Activated T-cell treated with anti-CD3 and anti-CD28 coated beads, Interleukin-2, amount 50 U/mL, for 72 hours (primary cell): ENCODE data around the gene ADGRL2. TPM values are rescaled to one million over a fixed set of nuclear protein-coding genes. Genes with fewer than 3 reads are reported as not detected.

Experiments
- ATAC-seq, 2 donors: fragments of 150-1000 bp; cut with Tn5 transposase; replicated peaks in 1 of 2; 2 replicates each; pipeline ENCODE4 v1.10.0; 2021; ENCODE audit warnings: moderate library complexity in 2 of 2, mild to moderate bottlenecking in 1 of 2
- DNase-seq, 2 donors: peaks; one replicate each; pipeline ENCODE4 v3.0.0; 2021 to 2022; ENCODE audit warnings: mixed read lengths in 1 of 2
- H3K27ac Mint-ChIP-seq: one replicate; pipeline ENCODE4 v1.8.0; 2022; ENCODE audit warnings: mild to moderate bottlenecking, moderate library complexity, mixed read lengths
- H3K27me3 Mint-ChIP-seq: one replicate; pipeline ENCODE4 v1.8.0; 2022; ENCODE audit warnings: low read depth, mixed read lengths
- H3K36me3 Mint-ChIP-seq, 2 donors: one replicate each; pipeline ENCODE4 v1.8.0; 2022; ENCODE audit warnings: mixed read lengths in 2 of 2, mild to moderate bottlenecking in 1 of 2; ENCODE audit not compliant: insufficient read depth in 2 of 2
- H3K4me1 Mint-ChIP-seq: one replicate; pipeline ENCODE4 v1.8.0; 2022; ENCODE audit warnings: low read depth, mixed read lengths
- H3K4me3 Mint-ChIP-seq, 2 donors: one replicate each; pipeline ENCODE4 v1.8.0; 2022; ENCODE audit warnings: mild to moderate bottlenecking in 2 of 2, mixed read lengths in 2 of 2, moderate library complexity in 2 of 2
- H3K9me3 Mint-ChIP-seq, 2 donors: one replicate each; pipeline ENCODE4 v1.8.0; 2022; ENCODE audit warnings: mixed read lengths in 2 of 2
- total RNA-seq, 2 donors: library from RNA; stranded (reverse); gene quantifications; one replicate each; pipeline ENCODE4 v1.2.3, GENCODE V29; 2022

ADGRL2 gene
- total RNA-seq, 2 donors from 2014 or later: not detected

GRCh38 chr1:81954534-81955020 lies 153.8 kb downstream of the ADGRL2 start:
- no peaks in the 10 kb centered on the region for H3K9me3 Mint-ChIP-seq
- ATAC-seq: no peak
- no peaks in the 10 kb centered on the region for H3K27me3 Mint-ChIP-seq
- no peaks in the 10 kb centered on the region for H3K4me1 Mint-ChIP-seq
- H3K36me3 Mint-ChIP-seq: no peaks in the 10 kb centered on the region
- DNase-seq: no peak
- H3K27ac Mint-ChIP-seq: no peak overlapping the region
- no peak overlapping the region for H3K4me3 Mint-ChIP-seq

GRCh38 chr1:81967951-81968350 lies 167.2 kb downstream of the ADGRL2 start:
- Mint-ChIP-seq H3K9me3 (no peaks in the 10 kb centered on the region), H3K27ac (no peak overlapping the region), H3K27me3 (no peaks in the 10 kb centered on the region), H3K4me1 (no peaks in the 10 kb centered on the region), H3K4me3 (no peak overlapping the region), H3K36me3 (peaks cover 0 to 2% of the 10 kb centered on the region in 2 donors)
- no peak for ATAC-seq
- DNase-seq: no peak

DNA sequence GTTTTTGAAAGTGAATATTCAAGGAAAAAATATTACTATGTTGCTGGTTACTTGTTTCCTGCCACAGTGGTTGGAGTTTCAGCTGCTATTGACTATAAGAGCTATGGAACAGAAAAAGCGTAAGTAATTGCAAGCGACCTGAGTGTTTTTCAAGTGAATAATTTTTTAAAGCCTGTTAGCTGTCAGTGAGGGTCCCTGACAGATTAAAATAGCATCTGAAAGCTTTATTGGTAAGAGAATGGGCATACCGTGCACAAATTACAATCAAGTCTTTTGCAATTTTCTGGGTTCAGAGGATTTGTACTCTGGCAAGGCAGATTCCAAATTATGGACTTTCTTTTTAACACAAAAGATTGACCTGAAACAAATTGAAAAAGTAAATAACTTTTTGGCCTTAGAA lies 169.7 kb downstream of the ADGRL2 start:
- no peak overlapping the region for H3K27ac Mint-ChIP-seq
- no peak overlapping the region for H3K4me3 Mint-ChIP-seq
- no peaks in the 10 kb centered on the region for H3K27me3 Mint-ChIP-seq
- H3K4me1 Mint-ChIP-seq: no peaks in the 10 kb centered on the region
- H3K36me3 Mint-ChIP-seq: peaks cover 0 to 2% of the 10 kb centered on the region in 2 donors
- no peaks in the 10 kb centered on the region for H3K9me3 Mint-ChIP-seq
- ATAC-seq (no peak), DNase-seq (no peak)

- Mint-ChIP-seq H3K27ac (no peak overlapping the region), H3K9me3 (no peaks in the 10 kb centered on the region), H3K4me3 (no peak overlapping the region), H3K4me1 (no peaks in the 10 kb centered on the region), H3K36me3 (no peaks in the 10 kb centered on the region), H3K27me3 (no peaks in the 10 kb centered on the region)
- no peak for ATAC-seq
- no peak for DNase-seq
Observed at GRCh38 chr1:81974222-81974841, 173.6 kb downstream of the ADGRL2 start.

- ATAC-seq (no peak), DNase-seq (no peak)
- Mint-ChIP-seq H3K36me3 (no peaks in the 10 kb centered on the region), H3K9me3 (no peaks in the 10 kb centered on the region), H3K27ac (no peak overlapping the region), H3K4me1 (no peaks in the 10 kb centered on the region), H3K27me3 (no peaks in the 10 kb centered on the region), H3K4me3 (no peak overlapping the region)
Observed at GRCh38 chr1:81974883-81975555, 174.3 kb downstream of the ADGRL2 start.

DNA sequence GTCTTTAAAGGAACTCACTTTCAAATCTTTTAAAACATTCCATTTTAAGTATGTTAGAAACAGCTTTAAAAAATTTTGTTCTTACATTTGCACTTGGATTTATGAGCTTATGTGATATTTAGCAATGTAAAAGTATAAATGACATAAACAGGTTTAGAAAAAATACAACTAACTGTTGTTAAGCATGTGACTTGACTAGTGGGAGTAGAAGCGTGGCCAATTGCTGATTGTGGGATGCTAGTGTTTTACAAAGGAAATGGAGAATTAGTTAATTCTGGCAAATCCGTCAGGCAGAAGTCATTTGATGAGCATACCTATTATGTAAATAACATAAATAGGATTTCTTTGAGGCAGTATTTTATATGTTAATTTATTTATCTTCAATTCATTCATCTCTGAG lies 175.8 kb downstream of the ADGRL2 start:
- Mint-ChIP-seq H3K9me3 (no peaks in the 10 kb centered on the region), H3K27me3 (no peaks in the 10 kb centered on the region), H3K27ac (no peak overlapping the region), H3K36me3 (no peaks in the 10 kb centered on the region), H3K4me1 (no peaks in the 10 kb centered on the region), H3K4me3 (no peak overlapping the region)
- ATAC-seq: no peak
- no peak for DNase-seq

DNA sequence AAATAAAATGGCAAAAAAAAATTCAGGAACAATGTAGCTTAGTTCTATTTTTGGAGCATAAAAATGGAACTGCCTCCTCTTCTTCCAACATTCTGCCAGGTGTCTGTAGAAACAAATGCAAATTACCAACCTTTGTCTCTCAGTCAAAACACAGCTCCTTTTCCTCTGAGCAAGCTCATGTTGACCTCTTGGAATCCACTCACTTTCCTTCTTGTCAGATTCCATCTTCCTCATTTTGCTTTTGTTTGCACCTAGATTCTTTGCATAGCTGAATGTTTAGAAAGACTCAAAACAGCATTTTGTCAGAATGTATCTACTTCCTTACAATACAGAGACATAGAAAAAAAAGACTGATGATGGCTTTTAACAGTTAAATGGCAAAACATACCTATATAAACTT lies 178.2 kb downstream of the ADGRL2 start:
- H3K4me1 Mint-ChIP-seq: no peaks in the 10 kb centered on the region
- no peaks in the 10 kb centered on the region for H3K36me3 Mint-ChIP-seq
- DNase-seq: no peak
- ATAC-seq: no peak
- H3K27ac Mint-ChIP-seq: no peak overlapping the region
- H3K9me3 Mint-ChIP-seq: no peaks in the 10 kb centered on the region
- H3K27me3 Mint-ChIP-seq: no peaks in the 10 kb centered on the region
- H3K4me3 Mint-ChIP-seq: no peak overlapping the region

GRCh38 chr1:81982523-81982922 lies 181.8 kb downstream of the ADGRL2 start:
- Mint-ChIP-seq H3K9me3 (no peaks in the 10 kb centered on the region), H3K27me3 (no peaks in the 10 kb centered on the region), H3K4me1 (no peaks in the 10 kb centered on the region), H3K27ac (no peak overlapping the region), H3K36me3 (no peaks in the 10 kb centered on the region), H3K4me3 (no peak overlapping the region)
- no peak for ATAC-seq
- DNase-seq: no peak

DNA sequence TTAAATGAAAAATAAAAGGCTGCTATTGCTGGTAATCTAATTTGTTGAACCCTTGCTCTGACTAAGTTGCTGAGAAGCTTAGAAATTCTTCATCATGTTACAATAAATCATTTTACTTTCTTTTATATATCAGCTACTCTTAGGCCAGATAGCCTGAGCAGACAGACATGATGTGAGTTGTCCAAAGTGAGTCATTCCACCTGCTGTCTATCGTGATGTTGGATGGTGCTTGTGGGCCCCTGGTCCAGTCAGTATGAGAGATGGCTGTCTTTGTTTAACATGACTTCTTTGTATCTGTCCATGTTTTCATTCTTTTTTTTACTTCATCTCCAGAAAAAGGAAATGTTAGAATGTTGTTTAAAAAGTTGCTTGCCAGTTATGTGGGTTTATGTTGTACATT lies 188.8 kb downstream of the ADGRL2 start:
- H3K36me3 Mint-ChIP-seq: no peaks in the 10 kb centered on the region
- DNase-seq (no peak), ATAC-seq (no peak)
- H3K27me3 Mint-ChIP-seq: no peaks in the 10 kb centered on the region
- H3K9me3 Mint-ChIP-seq: no peaks in the 10 kb centered on the region
- H3K4me3 Mint-ChIP-seq: no peak overlapping the region
- H3K4me1 Mint-ChIP-seq: no peaks in the 10 kb centered on the region
- H3K27ac Mint-ChIP-seq: no peak overlapping the region

- Mint-ChIP-seq H3K36me3 (no peaks in the 10 kb centered on the region), H3K4me1 (no peaks in the 10 kb centered on the region), H3K27ac (no peak overlapping the region), H3K4me3 (no peak overlapping the region), H3K27me3 (no peaks in the 10 kb centered on the region), H3K9me3 (no peaks in the 10 kb centered on the region)
- no peak for DNase-seq
- no peak for ATAC-seq
Observed at GRCh38 chr1:81990241-81990640, 189.5 kb downstream of the ADGRL2 start.

- Mint-ChIP-seq H3K9me3 (no peaks in the 10 kb centered on the region), H3K27ac (no peak overlapping the region)
Observed at GRCh38 chr1:81998165-81998564, 197.4 kb downstream of the ADGRL2 start.

DNA sequence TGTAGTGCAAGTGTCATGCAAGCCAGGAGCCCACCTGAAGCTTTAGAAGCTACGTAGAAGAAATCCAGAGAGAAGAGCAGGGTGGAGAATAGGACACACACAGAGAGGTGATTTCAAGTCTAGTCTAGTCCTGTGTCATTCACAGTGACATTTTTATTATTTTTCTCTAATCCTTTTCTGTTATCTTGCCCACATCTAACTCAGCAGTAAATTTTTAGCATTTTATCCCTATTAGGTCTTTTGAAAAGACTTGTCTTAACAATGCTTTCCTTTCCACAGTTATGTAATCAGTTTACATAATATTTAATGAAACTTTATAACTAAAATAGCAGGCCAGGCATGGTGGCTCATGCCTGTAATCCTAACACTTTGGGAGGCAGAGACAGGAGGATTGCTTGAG lies 198.6 kb downstream of the ADGRL2 start:
- no peaks in the 10 kb centered on the region for H3K4me1 Mint-ChIP-seq
- no peak overlapping the region for H3K27ac Mint-ChIP-seq
- H3K27me3 Mint-ChIP-seq: no peaks in the 10 kb centered on the region
- H3K36me3 Mint-ChIP-seq: no peaks in the 10 kb centered on the region
- H3K4me3 Mint-ChIP-seq: no peak overlapping the region
- no peaks in the 10 kb centered on the region for H3K9me3 Mint-ChIP-seq
- ATAC-seq (no peak), DNase-seq (no peak)

More at GRCh38 chr1:81998165-81998564, 197.4 kb downstream of the ADGRL2 start:
- DNase-seq: no peak
- Mint-ChIP-seq H3K4me3 (no peak overlapping the region), H3K4me1 (no peaks in the 10 kb centered on the region), H3K27me3 (no peaks in the 10 kb centered on the region), H3K36me3 (no peaks in the 10 kb centered on the region)
- ATAC-seq: no peak

- Mint-ChIP-seq H3K27me3 (no peaks in the 10 kb centered on the region), H3K4me1 (no peaks in the 10 kb centered on the region), H3K4me3 (no peak overlapping the region), H3K9me3 (no peaks in the 10 kb centered on the region), H3K36me3 (no peaks in the 10 kb centered on the region), H3K27ac (no peak overlapping the region)
- ATAC-seq: no peak
- DNase-seq: no peak
Observed at GRCh38 chr1:82000221-82000620, 199.5 kb downstream of the ADGRL2 start.

DNA sequence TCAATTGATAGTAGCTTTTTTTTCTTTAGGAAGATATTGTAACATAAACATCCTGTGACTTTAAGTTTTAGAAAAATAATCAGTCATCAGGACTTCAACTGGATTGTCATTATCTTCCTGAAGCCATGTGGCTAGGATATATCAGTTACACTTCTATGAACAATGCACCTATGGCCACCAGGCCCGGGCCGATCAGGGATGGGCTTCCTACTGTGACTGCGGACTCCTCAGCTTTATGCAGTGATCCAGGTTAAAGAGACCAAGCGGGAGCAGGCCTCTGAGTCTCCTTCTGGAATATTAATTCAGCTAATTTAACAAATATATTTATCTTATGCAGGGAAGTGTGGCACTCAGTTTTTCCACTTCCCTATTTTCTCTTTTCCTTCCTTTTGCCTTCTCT lies 200.6 kb downstream of the ADGRL2 start:
- H3K4me1 Mint-ChIP-seq: no peaks in the 10 kb centered on the region
- H3K9me3 Mint-ChIP-seq: no peaks in the 10 kb centered on the region
- no peaks in the 10 kb centered on the region for H3K27me3 Mint-ChIP-seq
- H3K4me3 Mint-ChIP-seq: no peak overlapping the region
- ATAC-seq (no peak), DNase-seq (no peak)
- no peaks in the 10 kb centered on the region for H3K36me3 Mint-ChIP-seq
- H3K27ac Mint-ChIP-seq: no peak overlapping the region
